Testis (tissue), 3 donors: ENCODE measurements around the gene UBQLN4. TPM values are rescaled to one million over a fixed set of nuclear protein-coding genes. Genes with fewer than 3 reads are reported as not detected.
A peak's percentile ranks its signal among the peaks of the same experiment; 100 is the strongest.

ENCODE experiments used
- DNase-seq: peaks from one replicate; pipeline ENCODE4 v3.0.0-alpha.2; 2019
- H3K27ac ChIP-seq, 2 donors: fragments of 200-600 bp; sonication (generic); one replicate each; pipeline ENCODE4 v1.5.1; 2019
- H3K27me3 ChIP-seq: fragments of 200-600 bp; sonication (generic); one replicate; pipeline ENCODE4 v1.5.1; 2019
- H3K36me3 ChIP-seq: fragments of 200-600 bp; sonication (generic); one replicate; pipeline ENCODE4 v1.5.1; 2017; ENCODE audit warnings: low read depth; ENCODE audit errors: missing control alignments
- H3K4me1 ChIP-seq: fragments of 200-600 bp; sonication (generic); one replicate; pipeline ENCODE4 v1.5.1; 2019
- H3K4me3 ChIP-seq, 2 donors: fragments of 200-600 bp; sonication (generic); one replicate each; pipeline ENCODE4 v1.5.1; 2017 to 2019
- H3K9me3 ChIP-seq: fragments of 200-600 bp; sonication (generic); one replicate; pipeline ENCODE4 v1.5.1; 2017
- CTCF ChIP-seq, 3 experiments: fragments of 450-650 bp in 2 of 3; fragments of 200-600 bp in 1 of 3; sonication (generic) in 1 of 3; IDR thresholded peaks; one replicate each; pipeline ENCODE4 v1.5.1; 2016 to 2019; ENCODE audit warnings: antibody characterized with exemption in 3 of 3, mild to moderate bottlenecking in 2 of 3, moderate library complexity in 1 of 3
- POLR2A ChIP-seq: fragments of 450-650 bp; IDR thresholded peaks from one replicate; pipeline ENCODE4 v1.6.1; 2017; ENCODE audit warnings: antibody characterized with exemption, mild to moderate bottlenecking, moderate library complexity
- WGBS, 2 donors: methylation state at CpG; one replicate each; pipeline ENCODE4 v1.1.5; 2018; 5-methylcytosine and 5-hydroxymethylcytosine counted together
- intact Hi-C: fragments of 100-400 bp; cut with DNase I; formaldehyde crosslinking; loops from one replicate; pipeline ENCODE4 v1.15.1; 2023; ENCODE audit warnings: low total_unique reads
- polyA plus RNA-seq: library from polyadenylated mRNA; stranded (reverse); fragments of 350-450 nt; fragmentation: Illumina TruSeq; extraction: RNeasy Lipid Tissue Mini Kit (QIAGEN cat#74804); gene quantifications from one replicate; pipeline ENCODE4 v1.2.3, GENCODE V29; 2014; ENCODE audit warnings: low read depth, low replicate concordance; ENCODE audit not compliant: insufficient read depth
- total RNA-seq, 2 donors: library from RNA; depleted of rRNA; stranded (reverse); fragments of >200 nt; gene quantifications; one replicate each; pipeline ENCODE4 v1.2.3, GENCODE V29; 2016

The UBQLN4 gene
- total and polyA plus RNA-seq, 3 donors from 2014 or later = 34.4 to 42.7 (median 41.0) TPM

- H3K9me3 ChIP-seq = no peaks in the 10 kb centered on the region
- H3K36me3 ChIP-seq = no peaks in the 10 kb centered on the region
- DNase-seq = no peak
- H3K27me3 ChIP-seq = no peaks in the 10 kb centered on the region
- TF ChIP-seq CTCF (IDR thresholded peaks at IDR 0.05) = no peak
- TF ChIP-seq POLR2A = no peak
- H3K4me1 ChIP-seq = no peaks in the 10 kb centered on the region
- WGBS, 2 donors = 33 to 42% methylated on average over 6 of the region's 6 CpGs
- H3K4me3 ChIP-seq = no peak overlapping the region
- H3K27ac ChIP-seq = no peak overlapping the region
- intact Hi-C loops = no loop called here
Measured at GRCh38 chr1:156033011-156033410, 20.6 kb downstream of the UBQLN4 start.

- no peak overlapping the region for H3K4me3 ChIP-seq
- no peak overlapping the region for H3K27ac ChIP-seq
- intact Hi-C loops = no loop called here
- H3K36me3 ChIP-seq = no peaks in the 10 kb centered on the region
- WGBS, 2 donors = 88 to 90% methylated on average over 4 of the region's 4 CpGs
- no peak for TF ChIP-seq CTCF (IDR thresholded peaks at IDR 0.05)
- no peak for TF ChIP-seq POLR2A
- no peak for DNase-seq
- H3K27me3 ChIP-seq = no peaks in the 10 kb centered on the region
- H3K9me3 ChIP-seq = no peaks in the 10 kb centered on the region
- H3K4me1 ChIP-seq = no peaks in the 10 kb centered on the region
Measured at GRCh38 chr1:156026588-156026987, 27.0 kb downstream of the UBQLN4 start.

- WGBS, 2 donors = 34 to 40% methylated on average over 6 to 9 of the region's 9 CpGs
- H3K27me3 ChIP-seq = no peaks in the 10 kb centered on the region
- no peaks in the 10 kb centered on the region for H3K9me3 ChIP-seq
- intact Hi-C loops = no loop called here
- peak; percentile 46 for DNase-seq
- H3K27ac ChIP-seq = no peak overlapping the region
- no peak overlapping the region for H3K4me3 ChIP-seq
- H3K4me1 ChIP-seq = no peaks in the 10 kb centered on the region
- no peaks in the 10 kb centered on the region for H3K36me3 ChIP-seq
- TF ChIP-seq POLR2A (no peak), CTCF (IDR thresholded peaks at IDR 0.05) (peak in 1 of 3 experiments; percentile 34)
Measured at GRCh38 chr1:156025876-156026275, 27.7 kb downstream of the UBQLN4 start.

GRCh38 chr1:156024801-156025200, 28.8 kb downstream of the UBQLN4 start:
- TF ChIP-seq CTCF (IDR thresholded peaks at IDR 0.05) (no peak), POLR2A (no peak)
- no peaks in the 10 kb centered on the region for H3K27me3 ChIP-seq
- peaks cover 4% of the 10 kb centered on the region for H3K4me1 ChIP-seq
- DNase-seq = no peak
- no peaks in the 10 kb centered on the region for H3K36me3 ChIP-seq
- no peaks in the 10 kb centered on the region for H3K9me3 ChIP-seq
- intact Hi-C loops = no loop called here
- H3K27ac ChIP-seq = no peak overlapping the region
- H3K4me3 ChIP-seq = no peak overlapping the region
- 87 to 88% methylated on average over 5 of the region's 5 CpGs for WGBS, 2 donors

- Histone ChIP-seq H3K4me3 (no peak overlapping the region), H3K27ac (no peak overlapping the region), H3K27me3 (no peaks in the 10 kb centered on the region), H3K4me1 (peaks cover 4% of the 10 kb centered on the region), H3K9me3 (no peaks in the 10 kb centered on the region), H3K36me3 (no peaks in the 10 kb centered on the region)
- intact Hi-C loops = no loop called here
- DNase-seq = no peak
- TF ChIP-seq POLR2A (no peak), CTCF (IDR thresholded peaks at IDR 0.05) (no peak)
- 74 to 79% methylated on average over 2 of the region's 2 CpGs for WGBS, 2 donors
Measured at GRCh38 chr1:156021954-156022353, 31.6 kb downstream of the UBQLN4 start.
